GM19467 (cell line): ENCODE measurements around the gene HEG1.

Experiments used
- ATAC-seq: cut with Tn5 transposase; IDR thresholded peaks from one replicate; pipeline ENCODE4 v1.9.1; 2021; ENCODE audit warnings: mild to moderate bottlenecking, moderate library complexity; ENCODE audit not compliant: unreplicated experiment

Gene HEG1

DNA sequence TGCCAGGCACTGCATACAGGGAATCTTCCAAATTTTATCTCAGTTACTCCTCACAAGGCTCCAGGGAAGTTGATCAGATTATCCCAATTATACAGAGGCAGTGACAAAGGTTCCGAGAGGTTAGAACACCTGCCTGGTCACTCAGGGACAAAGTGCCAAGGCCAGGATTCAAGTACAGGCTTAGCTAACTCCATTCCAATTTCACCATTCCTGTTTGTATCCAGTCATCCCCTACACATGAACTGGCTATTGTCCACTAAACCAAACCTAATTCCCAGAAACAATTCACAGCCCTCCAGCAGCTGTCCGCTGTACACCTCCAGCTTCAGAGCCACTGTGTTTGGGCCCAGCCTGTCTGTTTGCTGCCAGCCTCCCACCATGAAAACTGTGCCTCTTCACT is 137.3 kb downstream of the HEG1 start:
- no peak for ATAC-seq

DNA sequence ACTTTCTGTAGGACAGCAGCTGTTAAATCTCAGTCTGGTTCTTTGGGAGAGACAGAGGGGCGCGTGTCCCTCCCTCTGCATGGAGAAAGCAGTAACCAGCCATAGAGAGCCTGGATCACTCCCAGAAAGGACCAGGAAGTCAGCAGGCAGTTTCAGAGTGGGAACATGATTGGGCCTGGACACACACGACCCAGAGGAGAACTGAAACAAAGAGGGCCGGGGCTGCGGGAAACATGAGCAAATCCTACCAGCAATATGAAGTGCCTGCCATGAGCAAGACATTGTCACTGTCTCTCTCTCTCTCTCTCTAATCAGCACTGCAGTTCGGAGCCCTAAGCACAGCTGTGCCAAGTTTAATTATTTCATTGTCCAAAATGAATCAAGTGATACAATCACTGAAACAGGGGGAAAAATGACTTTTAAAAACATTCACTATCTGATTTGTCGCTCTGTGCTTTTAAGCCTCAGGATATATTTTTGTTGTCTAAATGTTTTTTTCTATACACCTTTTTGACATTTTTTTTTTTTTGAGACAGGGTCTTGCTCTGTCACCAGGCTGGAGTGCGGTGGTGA is 138.9 kb downstream of the HEG1 start:
- ATAC-seq = no peak
